ENCODE data around the gene AGPAT2.

AGPAT2 gene

GRCh38 chr9:136659861-136660784 lies 27.1 kb downstream of the AGPAT2 start:
- DNase-seq: no peak

- DNase-seq: no peak
Measured at GRCh38 chr9:136658849-136659535, 28.3 kb downstream of the AGPAT2 start.

GRCh38 chr9:136657974-136658848 lies 29.0 kb downstream of the AGPAT2 start:
- DNase-seq: no peak

- no peak for DNase-seq
Measured at GRCh38 chr9:136656795-136657611, 30.3 kb downstream of the AGPAT2 start.

- no peak for DNase-seq
Measured at GRCh38 chr9:136656183-136656738, 31.0 kb downstream of the AGPAT2 start.

- DNase-seq: no peak
Measured at GRCh38 chr9:136655536-136656182, 31.6 kb downstream of the AGPAT2 start.

- DNase-seq: no peak
Measured at GRCh38 chr9:136654820-136655535, 32.3 kb downstream of the AGPAT2 start.

- DNase-seq: no peak
Measured at GRCh38 chr9:136653323-136654079, 33.8 kb downstream of the AGPAT2 start.

- no peak for DNase-seq
Measured at GRCh38 chr9:136651860-136652259, 35.4 kb downstream of the AGPAT2 start.

GRCh38 chr9:136650648-136651047 lies 36.6 kb downstream of the AGPAT2 start:
- DNase-seq: no peak

- no peak for DNase-seq
Measured at GRCh38 chr9:136650021-136650420, 37.2 kb downstream of the AGPAT2 start.

GRCh38 chr9:136648751-136649150 lies 38.5 kb downstream of the AGPAT2 start:
- DNase-seq: no peak

- DNase-seq: no peak
Measured at GRCh38 chr9:136646827-136647711, 40.2 kb downstream of the AGPAT2 start.

GRCh38 chr9:136645903-136646754 lies 41.1 kb downstream of the AGPAT2 start:
- no peak for DNase-seq

- DNase-seq: no peak
Measured at GRCh38 chr9:136645352-136645902, 41.8 kb downstream of the AGPAT2 start.

GRCh38 chr9:136644593-136645351 lies 42.5 kb downstream of the AGPAT2 start:
- peak; percentile 72 for DNase-seq

- DNase-seq: no peak
Measured at GRCh38 chr9:136644343-136644592, 43.0 kb downstream of the AGPAT2 start.

Data from activated CD4-positive, alpha-beta T cell treated with anti-CD3 and anti-CD28 coated beads, Interleukin-2, amount 50 U/mL, for 1 hour (primary cell).